ENCODE results near the gene KLHDC7B. TPM values are rescaled to one million over a fixed set of nuclear protein-coding genes. Genes with fewer than 3 reads are reported as not detected.

Gene KLHDC7B
- total RNA-seq, 1 donor from 2014 or later: 0.08 TPM

Other genes with a start within 250 kb of the KLHDC7B start
- 85.7 TPM for gene PLXNB2, start 238.3 kb upstream of the KLHDC7B start, total RNA-seq
- 2.8 TPM for gene DENND6B, start 218.9 kb upstream of the KLHDC7B start, total RNA-seq
- 37.1 TPM for gene PPP6R2, start 202.6 kb upstream of the KLHDC7B start, total RNA-seq
- gene SBF1, start 70.9 kb upstream of the KLHDC7B start, total RNA-seq: 63.5 TPM
- gene ADM2, start 64.4 kb upstream of the KLHDC7B start, total RNA-seq: 0.13 TPM
- not detected for gene MIOX, start 59.0 kb upstream of the KLHDC7B start, total RNA-seq
- gene LMF2, start 38.2 kb upstream of the KLHDC7B start, total RNA-seq: 28.7 TPM
- gene NCAPH2, start 37.7 kb upstream of the KLHDC7B start, total RNA-seq: 25.1 TPM
- 2.4 TPM for gene SCO2, start 20.3 kb upstream of the KLHDC7B start, total RNA-seq
- 18.3 TPM for gene TYMP, start 15.9 kb upstream of the KLHDC7B start, total RNA-seq
- gene SYCE3, start 17.0 kb downstream of the KLHDC7B start, total RNA-seq: not detected
- gene CPT1B, start 32.5 kb downstream of the KLHDC7B start, total RNA-seq: 253 TPM
- 49.4 TPM for gene CHKB, start 37.0 kb downstream of the KLHDC7B start, total RNA-seq
- gene MAPK8IP2, start 54.9 kb downstream of the KLHDC7B start, total RNA-seq: 0.48 TPM
- gene ARSA, start 82.3 kb downstream of the KLHDC7B start, total RNA-seq: 33.7 TPM
- 25.9 TPM for gene SHANK3, start 126.9 kb downstream of the KLHDC7B start, total RNA-seq
- 0.40 TPM for gene ACR, start 192.3 kb downstream of the KLHDC7B start, total RNA-seq
- gene RABL2B, start 237.7 kb downstream of the KLHDC7B start, total RNA-seq: 9.2 TPM